ENCODE data around the gene NUP50. TPM values are rescaled to one million over a fixed set of nuclear protein-coding genes. Genes with fewer than 3 reads are reported as not detected.

NUP50 gene
- total and polyA plus RNA-seq, 2 of the 13 experiments (the other 11 are each of a cell fraction or from before 2014, with no cell fraction given): 14.2 to 52.4 TPM

- TF ChIP-seq GPBP1L1 (CRISPR knock-in tag; IDR thresholded peaks at IDR 0.05) (no peak), ZKSCAN5 (CRISPR knock-in tag; IDR thresholded peaks at IDR 0.05) (no peak; the same call in 1 of the 2 replicates), BRCA1 (CRISPR knock-in tag; IDR thresholded peaks at IDR 0.05) (peak; percentile 60; the same call in 1 of the 2 replicates), NR1H2 (CRISPR knock-in tag; IDR thresholded peaks at IDR 0.05; ENCODE audit: borderline replicate concordance, low read depth) (0 out of 2 replicates have a peak, but pooled peaks have one; percentile 67), ZNF569 (CRISPR knock-in tag; IDR thresholded peaks at IDR 0.05; ENCODE audit: borderline replicate concordance) (no peak), GLI4 (CRISPR knock-in tag; IDR thresholded peaks at IDR 0.05; ENCODE audit: borderline replicate concordance) (peak; percentile 88; the same call in 1 of the 2 replicates), CREB1 (IDR thresholded peaks at IDR 0.05) (peak; percentile 38; the same call in 1 of the 2 replicates), CREB1 (CRISPR knock-in tag; IDR thresholded peaks at IDR 0.05) (no peak), ZNF44 (CRISPR knock-in tag; IDR thresholded peaks at IDR 0.05) (0 out of 2 replicates have a peak, but pooled peaks have one; percentile 65), GFI1 (CRISPR knock-in tag; IDR thresholded peaks at IDR 0.05; ENCODE audit: borderline replicate concordance) (peak; percentile 71; the same call in 1 of the 2 replicates), ZNF30 (CRISPR knock-in tag; IDR thresholded peaks at IDR 0.05) (no peak; the same call in 1 of the 2 replicates), ARNT2 (CRISPR knock-in tag; IDR thresholded peaks at IDR 0.05; ENCODE audit: low read depth) (peak; percentile 98), MTA3 (CRISPR knock-in tag; IDR thresholded peaks at IDR 0.05) (no peak), SCMH1 (CRISPR knock-in tag; IDR thresholded peaks at IDR 0.05; ENCODE audit: borderline replicate concordance) (no peak), HOXA7 (CRISPR knock-in tag; IDR thresholded peaks at IDR 0.05) (no peak), MED13 (CRISPR knock-in tag; IDR thresholded peaks at IDR 0.05) (peak; percentile 83), ZNF800 (CRISPR knock-in tag; IDR thresholded peaks at IDR 0.05) (peak; percentile 92), NFKB2 (CRISPR knock-in tag; IDR thresholded peaks at IDR 0.05; ENCODE audit: borderline replicate concordance) (peak; percentile 93), ZNF619 (CRISPR knock-in tag; IDR thresholded peaks at IDR 0.05) (no peak), MXI1 (IDR thresholded peaks at IDR 0.05; ENCODE audit: borderline replicate concordance, low read depth, low read length) (peak; percentile 81; the same call in 1 of the 3 replicates), IKZF4 (CRISPR knock-in tag; IDR thresholded peaks at IDR 0.05; ENCODE audit: borderline replicate concordance, low read depth, not compliant biosample characterization) (peak; percentile 78), ZNF468 (CRISPR knock-in tag; IDR thresholded peaks at IDR 0.05) (0 out of 2 replicates have a peak, but pooled peaks have one; percentile 77), LCORL (IDR thresholded peaks at IDR 0.05) (no peak), LCORL (CRISPR knock-in tag; IDR thresholded peaks at IDR 0.05) (peak; percentile 75), MAX (IDR thresholded peaks at IDR 0.05) (peak; percentile 96), KMT2A (CRISPR knock-in tag; IDR thresholded peaks at IDR 0.05) (peak; percentile 92), EHMT2 (IDR thresholded peaks at IDR 0.05; ENCODE audit: borderline replicate concordance, low read depth, low read length) (no peak)
Observed at GRCh38 chr22:45163451-45164269, at the start of gene NUP50 (continued).
